GM12874 (cell line): ENCODE data around the gene PAGR1.

Source experiments
- TF ChIP-seq, protein P1 (sequence below): IDR thresholded peaks from 2 replicates; pipeline ENCODE4 v1.5.1; 2011; ENCODE audit warnings: low read depth, mild to moderate bottlenecking, control low read depth, low read length, moderate library complexity; ENCODE audit not compliant: insufficient read depth

PAGR1 gene

GRCh38 chr16:29815793-29816693 is at the start of gene PAGR1:
Gene PAGR1, plus strand, starts transcription at chr16:29816152. Its CDS starts 374 bp downstream, at chr16:29816526.
- TF ChIP-seq, protein P1, sequence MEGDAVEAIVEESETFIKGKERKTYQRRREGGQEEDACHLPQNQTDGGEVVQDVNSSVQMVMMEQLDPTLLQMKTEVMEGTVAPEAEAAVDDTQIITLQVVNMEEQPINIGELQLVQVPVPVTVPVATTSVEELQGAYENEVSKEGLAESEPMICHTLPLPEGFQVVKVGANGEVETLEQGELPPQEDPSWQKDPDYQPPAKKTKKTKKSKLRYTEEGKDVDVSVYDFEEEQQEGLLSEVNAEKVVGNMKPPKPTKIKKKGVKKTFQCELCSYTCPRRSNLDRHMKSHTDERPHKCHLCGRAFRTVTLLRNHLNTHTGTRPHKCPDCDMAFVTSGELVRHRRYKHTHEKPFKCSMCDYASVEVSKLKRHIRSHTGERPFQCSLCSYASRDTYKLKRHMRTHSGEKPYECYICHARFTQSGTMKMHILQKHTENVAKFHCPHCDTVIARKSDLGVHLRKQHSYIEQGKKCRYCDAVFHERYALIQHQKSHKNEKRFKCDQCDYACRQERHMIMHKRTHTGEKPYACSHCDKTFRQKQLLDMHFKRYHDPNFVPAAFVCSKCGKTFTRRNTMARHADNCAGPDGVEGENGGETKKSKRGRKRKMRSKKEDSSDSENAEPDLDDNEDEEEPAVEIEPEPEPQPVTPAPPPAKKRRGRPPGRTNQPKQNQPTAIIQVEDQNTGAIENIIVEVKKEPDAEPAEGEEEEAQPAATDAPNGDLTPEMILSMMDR = peak; percentile 98

DNA sequence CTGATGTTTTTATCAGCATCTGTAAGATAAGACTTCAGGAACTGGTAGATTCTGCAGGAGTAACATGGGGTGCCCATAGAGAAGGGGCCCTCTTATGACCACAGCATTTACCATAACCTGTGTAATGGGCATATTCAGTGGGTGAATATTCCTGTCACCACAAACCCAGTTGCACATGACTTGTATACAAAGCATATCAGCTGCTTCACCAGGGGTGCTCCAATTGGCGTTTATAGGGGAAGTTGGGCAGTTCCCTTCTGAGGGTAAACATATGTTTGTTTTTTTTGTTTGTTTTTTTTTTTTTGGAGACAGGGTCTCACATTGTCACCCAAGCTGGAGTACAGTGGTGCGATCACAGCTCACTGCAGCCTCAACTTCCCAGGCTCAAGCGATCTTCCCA is 49.4 kb upstream of the PAGR1 start:
- TF ChIP-seq, protein P1 = no peak

- TF ChIP-seq, protein P1 = no peak
Measured at GRCh38 chr16:29767062-29767461, 48.9 kb upstream of the PAGR1 start.

DNA sequence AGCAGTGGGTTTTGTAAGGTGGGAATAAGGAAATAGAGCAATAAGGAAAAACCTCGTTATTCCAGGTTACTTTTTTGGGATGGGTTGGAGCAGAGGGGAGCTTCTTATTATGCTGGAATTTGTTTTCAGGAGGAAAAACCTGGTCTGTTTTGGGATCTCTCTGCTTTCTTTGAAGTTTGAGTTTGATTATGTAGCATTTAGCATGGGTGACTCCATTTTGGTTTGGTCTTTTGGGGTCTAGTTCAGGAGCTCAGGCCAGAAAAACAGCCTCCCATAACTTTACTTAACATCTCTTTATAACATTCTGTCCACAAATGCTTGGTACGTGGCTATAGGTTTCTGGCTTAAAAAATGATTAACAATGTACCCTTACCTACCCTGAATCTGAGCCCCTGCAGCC is 46.4 kb upstream of the PAGR1 start:
- TF ChIP-seq, protein P1 = no peak

- TF ChIP-seq, protein P1 = no peak
Measured at GRCh38 chr16:29770250-29770929, 45.6 kb upstream of the PAGR1 start.

DNA sequence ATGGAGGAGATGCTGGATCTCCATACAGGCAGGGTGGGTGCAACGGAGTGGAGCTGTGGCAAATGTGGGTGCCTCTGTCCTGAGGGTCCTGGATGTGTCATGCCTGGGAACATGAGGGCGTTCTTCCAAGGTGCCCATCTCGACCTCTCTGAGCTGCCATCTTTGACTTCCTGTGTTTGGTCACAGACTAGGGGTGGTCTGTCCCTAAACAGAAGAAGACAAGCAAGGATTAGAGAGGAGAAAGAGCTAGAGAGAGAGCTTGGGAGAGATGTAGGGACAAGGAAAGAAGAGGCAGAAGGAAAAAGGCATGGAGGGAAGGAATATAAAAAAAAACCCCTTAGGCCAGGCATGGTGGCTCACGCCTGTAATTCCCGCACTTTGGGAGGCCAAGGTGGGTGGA is 41.2 kb upstream of the PAGR1 start:
- TF ChIP-seq, protein P1 = no peak

- TF ChIP-seq, protein P1 = no peak
Measured at GRCh38 chr16:29775742-29776408, 40.1 kb upstream of the PAGR1 start.
